SK-N-SH (cell line): ENCODE results near the gene DMRTA2. TPM values are rescaled to one million over a fixed set of nuclear protein-coding genes. Genes with fewer than 3 reads are reported as not detected.
A peak's percentile ranks its signal among the peaks of the same experiment; 100 is the strongest.

Experiments used
- CTCF ChIA-PET: fragments of 300-600, 350-600 bp; formaldehyde crosslinking; extraction: SDS; loops from one replicate; lab custom pipeline; 2021; lab: Yijun Ruan, JAX
- POLR2A ChIA-PET: fragments of 350-600 bp; sonication (Branson Sonifier 250); formaldehyde crosslinking; extraction: SDS; loops from one replicate; lab custom pipeline; 2020; ENCODE audit warnings: antibody characterized with exemption, inconsistent platforms; lab: Yijun Ruan, JAX
- DNase-seq: peaks from one replicate; pipeline ENCODE4 v3.0.0; 2012
- H2AFZ ChIP-seq: fragments of 200-600 bp; sonication (generic); 2 replicates; pipeline ENCODE4 v1.8.1; 2016; ENCODE audit warnings: antibody characterized with exemption, mild to moderate bottlenecking, low read depth
- H3F3A ChIP-seq: fragments of 200-600 bp; sonication (generic); replicated peaks from 2 replicates; pipeline ENCODE3; 2016; ENCODE audit warnings: antibody characterized with exemption, mild to moderate bottlenecking; ENCODE audit not compliant: insufficient read depth
- H3K27ac ChIP-seq, 2 experiments: fragments of 200-500 bp in 1 of 2; fragments of 200-600 bp in 1 of 2; sonication (Bioruptor generic) in 1 of 2; sonication (generic), shearing (Covaris generic) in 1 of 2; 2 replicates each; pipeline versions ENCODE4 v1.5.1 to v1.6.1; 2014 to 2016; ENCODE audit warnings: low read depth in 2 of 2, inconsistent platforms in 1 of 2, low read length in 1 of 2, mild to moderate bottlenecking in 1 of 2, mixed read lengths in 1 of 2
- H3K27me3 ChIP-seq: fragments of 200-600 bp; sonication (generic), shearing (Covaris generic); 2 replicates; pipeline ENCODE4 v1.6.1; 2016; ENCODE audit warnings: mixed run types; ENCODE audit not compliant: insufficient read depth
- H3K36me3 ChIP-seq, 2 experiments: fragments of 200-500 bp in 1 of 2; fragments of 200-600 bp in 1 of 2; sonication (Bioruptor generic) in 1 of 2; sonication (generic) in 1 of 2; replicated peaks in 1 of 2; 2 replicates each; pipeline versions ENCODE3 to v1.5.1; 2014 to 2016; ENCODE audit warnings: low read length in 1 of 2, mild to moderate bottlenecking in 1 of 2; ENCODE audit not compliant: insufficient read depth in 2 of 2, control insufficient read depth in 1 of 2
- H3K4me1 ChIP-seq, 2 experiments: fragments of 200-500 bp in 1 of 2; fragments of 200-600 bp in 1 of 2; sonication (Bioruptor generic) in 1 of 2; sonication (generic), shearing (Covaris generic) in 1 of 2; 2 replicates each; pipeline versions ENCODE4 v1.5.1 to v1.6.1; 2014 to 2016; ENCODE audit warnings: low read depth in 1 of 2, low read length in 1 of 2, mixed run types in 1 of 2; ENCODE audit not compliant: insufficient read depth in 2 of 2, control insufficient read depth in 1 of 2
- H3K4me2 ChIP-seq: fragments of 200-600 bp; sonication (generic), shearing (Covaris generic); 2 replicates; pipeline ENCODE4 v1.6.1; 2017; ENCODE audit warnings: mixed run types
- H3K4me3 ChIP-seq, 2 experiments: fragments of 200-500 bp in 1 of 2; fragments of 200-600 bp in 1 of 2; sonication (Bioruptor generic) in 1 of 2; sonication (generic), shearing (Covaris generic) in 1 of 2; 2 replicates each; pipeline versions ENCODE4 v1.5.1 to v1.8.1; 2014 to 2016; ENCODE audit warnings: low read depth in 2 of 2, inconsistent platforms in 1 of 2, low read length in 1 of 2, mild to moderate bottlenecking in 1 of 2, mixed read lengths in 1 of 2, moderate library complexity in 1 of 2
- H3K79me2 ChIP-seq: fragments of 200-600 bp; sonication (generic); 2 replicates; pipeline ENCODE4 v1.8.1; 2017; ENCODE audit warnings: mild to moderate bottlenecking; ENCODE audit not compliant: insufficient read depth
- H3K9ac ChIP-seq: fragments of 200-600 bp; sonication (generic); 2 replicates; pipeline ENCODE4 v1.6.1; 2017; ENCODE audit warnings: mixed run types
- H3K9me2 ChIP-seq: fragments of 200-600 bp; sonication (generic); 2 replicates; pipeline ENCODE4 v1.6.1; 2017; ENCODE audit warnings: mixed run types
- H3K9me3 ChIP-seq: fragments of 200-600 bp; sonication (generic); 2 replicates; pipeline ENCODE4 v1.6.1; 2017; ENCODE audit warnings: mixed run types, mild to moderate bottlenecking, moderate library complexity
- H4K20me1 ChIP-seq: fragments of 200-600 bp; sonication (generic); 2 replicates; pipeline ENCODE4 v1.6.1; 2017; ENCODE audit warnings: mild to moderate bottlenecking, mixed run types; ENCODE audit not compliant: insufficient read depth
- CHD2 ChIP-seq: fragments of 150-350 bp; IDR thresholded peaks from 2 replicates; pipeline ENCODE4 v1.6.1; 2018; ENCODE audit warnings: low read length; ENCODE audit not compliant: partially characterized antibody
- CTCF ChIP-seq: fragments of 200-600 bp; sonication (generic); IDR thresholded peaks from 2 replicates; pipeline ENCODE4 v1.6.1; 2017; ENCODE audit warnings: antibody characterized with exemption, mild to moderate bottlenecking, moderate library complexity
- ELF1 ChIP-seq: IDR thresholded peaks from 2 replicates; pipeline ENCODE4 v1.4.0; 2012
- EP300 ChIP-seq, 2 experiments: IDR thresholded peaks; 2 replicates each; pipeline versions ENCODE4 v1.4.0 to v1.6.1; 2012; ENCODE audit warnings: borderline replicate concordance in 1 of 2, low read depth in 1 of 2, low read length in 1 of 2
- FOSL2 ChIP-seq: IDR thresholded peaks from 2 replicates; pipeline ENCODE4 v1.4.0; 2012; ENCODE audit warnings: low read depth, mild to moderate bottlenecking, moderate library complexity, borderline replicate concordance
- FOXJ3 ChIP-seq: sonication (generic); formaldehyde crosslinking; IDR thresholded peaks from 2 replicates; pipeline ENCODE4 v1.5.1; 2020; ENCODE audit warnings: mild to moderate bottlenecking, missing genetic modification reagents
- GABPA ChIP-seq: IDR thresholded peaks from 2 replicates; pipeline ENCODE4 v1.4.0; 2012; ENCODE audit warnings: low read depth, mild to moderate bottlenecking
- JUND ChIP-seq: IDR thresholded peaks from 2 replicates; pipeline ENCODE4 v1.4.0; 2012
- MEF2A ChIP-seq: IDR thresholded peaks from 2 replicates; pipeline ENCODE4 v1.4.0; 2012; ENCODE audit warnings: low read depth, borderline replicate concordance
- NFIC ChIP-seq: IDR thresholded peaks from 2 replicates; pipeline ENCODE4 v1.4.0; 2012; ENCODE audit warnings: borderline replicate concordance
- POLR2AphosphoS5 ChIP-seq: IDR thresholded peaks from 2 replicates; pipeline ENCODE4 v1.6.1; 2012; ENCODE audit warnings: low read depth, low read length
- RAD21 ChIP-seq: IDR thresholded peaks from 2 replicates; pipeline ENCODE4 v1.6.1; 2012; ENCODE audit warnings: mild to moderate bottlenecking, low read length
- REST ChIP-seq: IDR thresholded peaks from 2 replicates; pipeline ENCODE4 v1.6.1; 2012; ENCODE audit warnings: mild to moderate bottlenecking, low read depth, low read length, moderate library complexity
- SIN3A ChIP-seq: IDR thresholded peaks from 2 replicates; pipeline ENCODE4 v1.6.1; 2012; ENCODE audit warnings: low read depth, mild to moderate bottlenecking, low read length, moderate library complexity, borderline replicate concordance
- SMC3 ChIP-seq: IDR thresholded peaks from 2 replicates; pipeline ENCODE4 v1.6.1; 2012; ENCODE audit warnings: low read depth, low read length, improper control_type of control experiment
- TCF12 ChIP-seq: IDR thresholded peaks from 2 replicates; pipeline ENCODE4 v1.4.0; 2012
- USF1 ChIP-seq: IDR thresholded peaks from 2 replicates; pipeline ENCODE4 v1.4.0; 2012; ENCODE audit warnings: low read depth, borderline replicate concordance
- YY1 ChIP-seq: IDR thresholded peaks from 2 replicates; pipeline ENCODE4 v1.4.0; 2012; ENCODE audit warnings: low read depth, mild to moderate bottlenecking
- WGBS: methylation state at CpG from one replicate; pipeline ENCODE4 v1.1.6; 2017; ENCODE audit warnings: low lambda C conversion rate; 5-methylcytosine and 5-hydroxymethylcytosine counted together
- polyA plus RNA-seq, 3 experiments: library from polyadenylated mRNA; depleted of rRNA; stranded (reverse); fragments of >200 nt; gene quantifications; 2 replicates each; pipeline ENCODE4 v1.2.3, GENCODE V29; 2012

Gene DMRTA2
- polyA plus RNA-seq, 1 of the 3 experiments (the other 2 are of a cell fraction) = 0.02 TPM

- H3K9me3 ChIP-seq = no peaks in the 10 kb centered on the region
- ChIA-PET POLR2A (no interaction called here), CTCF (interaction anchor here (0.5 to 3.7 kb wide), 18 partner anchors 10 to 1400 kb away, joined by 3 to 39 read pairs (median 3); no protein-coding TSS in a partner anchor)
- no peaks in the 10 kb centered on the region; a peak in 1 of 4 replicates for H3K4me1 ChIP-seq
- H2AFZ ChIP-seq = no peak overlapping the region
- WGBS = 45% methylated on average over 5 of the region's 5 CpGs
- no peaks in the 10 kb centered on the region for H3K36me3 ChIP-seq
- H3K79me2 ChIP-seq = no peaks in the 10 kb centered on the region
- H3K9me2 ChIP-seq = no peaks in the 10 kb centered on the region
- H3K4me3 ChIP-seq = no peak overlapping the region
- no peak overlapping the region for H3K27ac ChIP-seq
- H3K9ac ChIP-seq = no peak overlapping the region
- no peaks in the 10 kb centered on the region for H3K27me3 ChIP-seq
- H3K4me2 ChIP-seq = 0 out of 2 replicates have a peak overlapping the region, but pooled peaks have one; percentile 63
- no peaks in the 10 kb centered on the region for H3F3A ChIP-seq
- no peaks in the 10 kb centered on the region for H4K20me1 ChIP-seq
- no peak for DNase-seq
- TF ChIP-seq GABPA (no peak), ELF1 (no peak), CHD2 (no peak), USF1 (no peak), NFIC (no peak), EP300 (IDR thresholded peaks at IDR 0.05; ENCODE audit: borderline replicate concordance in 1 of 2, low read depth in 1 of 2, low read length in 1 of 2) (no peak), FOXJ3 (CRISPR knock-in tag) (no peak)
Measured at GRCh38 chr1:50369008-50369634, 54.1 kb downstream of the DMRTA2 start.

GRCh38 chr1:50368179-50369007 is 54.9 kb downstream of the DMRTA2 start:
- Histone ChIP-seq H3K79me2 (no peaks in the 10 kb centered on the region), H3K9me2 (no peaks in the 10 kb centered on the region), H4K20me1 (no peaks in the 10 kb centered on the region), H3K9me3 (no peaks in the 10 kb centered on the region), H2AFZ (no peak overlapping the region), H3F3A (no peaks in the 10 kb centered on the region), H3K4me3 (peak overlapping the region in 1 of 2 experiments; percentile 53; a peak in 1 of 4 replicates), H3K27ac (no peak overlapping the region), H3K4me1 (no peaks in the 10 kb centered on the region; a peak in 1 of 4 replicates), H3K27me3 (no peaks in the 10 kb centered on the region), H3K36me3 (no peaks in the 10 kb centered on the region), H3K4me2 (peak overlapping the region; percentile 63; the same call in 1 of the 2 replicates), H3K9ac (no peak overlapping the region)
- 19% methylated on average over 31 of the region's 31 CpGs for WGBS
- DNase-seq = peak; percentile 80
- CTCF ChIA-PET = interaction anchor here (0.5 to 3.7 kb wide), 22 partner anchors 9 to 1401 kb away, joined by 3 to 39 read pairs (median 3); no protein-coding TSS in a partner anchor
- POLR2A ChIA-PET = no interaction called here
- TF ChIP-seq JUND (no peak), FOSL2 (no peak), RAD21 (peak; percentile 91), FOXJ3 (CRISPR knock-in tag) (no peak), SIN3A (no peak), CTCF (peak; percentile 90), REST (0 out of 2 replicates have a peak, but pooled peaks have one; percentile 25), ELF1 (no peak), SMC3 (peak; percentile 64), TCF12 (no peak), POLR2AphosphoS5 (no peak), CHD2 (no peak), EP300 (IDR thresholded peaks at IDR 0.05; ENCODE audit: borderline replicate concordance in 1 of 2, low read depth in 1 of 2, low read length in 1 of 2) (no peak), YY1 (no peak), USF1 (no peak), MEF2A (no peak)
